GM21825 (cell line): Measurements from ENCODE around the gene ZSWIM6.

ENCODE experiments used
- ATAC-seq: cut with Tn5 transposase; IDR thresholded peaks from one replicate; pipeline ENCODE4 v1.9.1; 2021; ENCODE audit warnings: mild to moderate bottlenecking, moderate library complexity; ENCODE audit not compliant: unreplicated experiment

Gene ZSWIM6

GRCh38 chr5:61357745-61358144 is 25.7 kb downstream of the ZSWIM6 start:
- no peak for ATAC-seq

- ATAC-seq = no peak
Measured at GRCh38 chr5:61362796-61363368, 30.8 kb downstream of the ZSWIM6 start.

GRCh38 chr5:61363401-61364114 is 31.5 kb downstream of the ZSWIM6 start:
- no peak for ATAC-seq

- ATAC-seq = no peak
Measured at GRCh38 chr5:61366497-61367240, 34.6 kb downstream of the ZSWIM6 start.

GRCh38 chr5:61370506-61370905 is 38.4 kb downstream of the ZSWIM6 start:
- ATAC-seq = no peak

- no peak for ATAC-seq
Measured at GRCh38 chr5:61371474-61371873, 39.4 kb downstream of the ZSWIM6 start.

- no peak for ATAC-seq
Measured at GRCh38 chr5:61379677-61380076, 47.6 kb downstream of the ZSWIM6 start.

- ATAC-seq = no peak
Measured at GRCh38 chr5:61381968-61382367, 49.9 kb downstream of the ZSWIM6 start.

- ATAC-seq = no peak
Measured at GRCh38 chr5:61385627-61386026, 53.6 kb downstream of the ZSWIM6 start.

- no peak for ATAC-seq
Measured at GRCh38 chr5:61386045-61386800, 54.2 kb downstream of the ZSWIM6 start.

GRCh38 chr5:61389609-61390008 is 57.6 kb downstream of the ZSWIM6 start:
- ATAC-seq = no peak

GRCh38 chr5:61394078-61394704 is 62.1 kb downstream of the ZSWIM6 start:
- ATAC-seq = no peak

- ATAC-seq = no peak
Measured at GRCh38 chr5:61394793-61395192, 62.7 kb downstream of the ZSWIM6 start.

GRCh38 chr5:61397238-61397637 is 65.2 kb downstream of the ZSWIM6 start:
- no peak for ATAC-seq

- ATAC-seq = no peak
Measured at GRCh38 chr5:61397937-61398336, 65.9 kb downstream of the ZSWIM6 start.

GRCh38 chr5:61398440-61398839 is 66.4 kb downstream of the ZSWIM6 start:
- no peak for ATAC-seq

GRCh38 chr5:61399679-61400078 is 67.6 kb downstream of the ZSWIM6 start:
- no peak for ATAC-seq

- ATAC-seq = no peak
Measured at GRCh38 chr5:61401726-61402125, 69.7 kb downstream of the ZSWIM6 start.

- no peak for ATAC-seq
Measured at GRCh38 chr5:61402244-61402823, 70.3 kb downstream of the ZSWIM6 start.
